ENCODE results near the gene PACSIN2.

DNA sequence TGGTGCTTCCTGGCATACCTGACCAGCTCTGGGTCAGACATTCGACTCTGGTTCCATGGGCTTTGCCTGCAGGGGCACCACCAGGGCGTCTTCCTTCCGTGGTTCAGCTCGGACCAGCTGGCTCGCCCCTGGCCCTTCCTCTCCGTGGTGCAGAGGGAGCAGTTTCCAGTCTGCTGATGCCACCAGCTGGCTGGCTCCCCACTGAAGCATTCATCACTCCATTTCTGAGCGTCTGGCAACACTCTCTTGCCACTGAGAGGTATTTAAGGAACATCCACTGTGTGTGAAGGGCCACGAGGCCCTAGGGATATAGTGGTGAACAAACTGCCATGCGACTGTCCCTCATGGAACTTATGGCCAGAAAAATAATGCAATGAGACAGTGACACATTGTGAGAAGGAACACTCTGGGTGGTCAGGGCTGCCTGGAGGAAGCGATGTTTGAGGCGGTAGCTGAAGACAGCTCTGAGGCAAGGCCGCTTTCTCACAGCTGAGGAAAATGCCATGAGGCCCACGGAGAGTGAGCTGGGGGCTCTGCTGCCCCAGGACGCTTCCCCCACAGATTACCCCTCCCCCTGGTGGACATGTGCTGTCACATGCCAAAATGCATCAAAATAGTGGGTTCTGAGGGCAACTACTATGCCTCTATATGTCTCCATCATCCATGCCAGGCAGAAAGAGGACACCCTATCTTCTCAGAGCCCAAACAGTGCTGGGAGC, 113.0 kb downstream of the PACSIN2 start:
- TF ChIP-seq CTCF (CRISPR knock-in tag; IDR thresholded peaks at IDR 0.05) = peak; percentile 36
- no peak for TF ChIP-seq PBX3 (CRISPR knock-in tag; IDR thresholded peaks at IDR 0.05; ENCODE audit: borderline replicate concordance)
- TF ChIP-seq FOXJ3 (CRISPR knock-in tag; IDR thresholded peaks at IDR 0.05; ENCODE audit: borderline replicate concordance) = no peak
- no peak for TF ChIP-seq ZNF282 (IDR thresholded peaks at IDR 0.05; ENCODE audit: partially characterized antibody)
- no peak for TF ChIP-seq ZBTB8A (CRISPR knock-in tag; IDR thresholded peaks at IDR 0.05; ENCODE audit: borderline replicate concordance, low read depth)
- TF ChIP-seq, protein P1, sequence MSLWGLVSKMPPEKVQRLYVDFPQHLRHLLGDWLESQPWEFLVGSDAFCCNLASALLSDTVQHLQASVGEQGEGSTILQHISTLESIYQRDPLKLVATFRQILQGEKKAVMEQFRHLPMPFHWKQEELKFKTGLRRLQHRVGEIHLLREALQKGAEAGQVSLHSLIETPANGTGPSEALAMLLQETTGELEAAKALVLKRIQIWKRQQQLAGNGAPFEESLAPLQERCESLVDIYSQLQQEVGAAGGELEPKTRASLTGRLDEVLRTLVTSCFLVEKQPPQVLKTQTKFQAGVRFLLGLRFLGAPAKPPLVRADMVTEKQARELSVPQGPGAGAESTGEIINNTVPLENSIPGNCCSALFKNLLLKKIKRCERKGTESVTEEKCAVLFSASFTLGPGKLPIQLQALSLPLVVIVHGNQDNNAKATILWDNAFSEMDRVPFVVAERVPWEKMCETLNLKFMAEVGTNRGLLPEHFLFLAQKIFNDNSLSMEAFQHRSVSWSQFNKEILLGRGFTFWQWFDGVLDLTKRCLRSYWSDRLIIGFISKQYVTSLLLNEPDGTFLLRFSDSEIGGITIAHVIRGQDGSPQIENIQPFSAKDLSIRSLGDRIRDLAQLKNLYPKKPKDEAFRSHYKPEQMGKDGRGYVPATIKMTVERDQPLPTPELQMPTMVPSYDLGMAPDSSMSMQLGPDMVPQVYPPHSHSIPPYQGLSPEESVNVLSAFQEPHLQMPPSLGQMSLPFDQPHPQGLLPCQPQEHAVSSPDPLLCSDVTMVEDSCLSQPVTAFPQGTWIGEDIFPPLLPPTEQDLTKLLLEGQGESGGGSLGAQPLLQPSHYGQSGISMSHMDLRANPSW (CRISPR knock-in tag; IDR thresholded peaks at IDR 0.05; ENCODE audit: borderline replicate concordance) = no peak
- TF ChIP-seq PATZ1 (CRISPR knock-in tag; IDR thresholded peaks at IDR 0.05) = no peak
- no peak for TF ChIP-seq USF2 (IDR thresholded peaks at IDR 0.05; ENCODE audit: low read depth, low read length)
- no peak for TF ChIP-seq USF2 (CRISPR knock-in tag; IDR thresholded peaks at IDR 0.05; ENCODE audit: borderline replicate concordance)
- TF ChIP-seq SP5 (CRISPR knock-in tag; IDR thresholded peaks at IDR 0.05; ENCODE audit: borderline replicate concordance, low read depth) = no peak
- TF ChIP-seq ZNF33B (CRISPR knock-in tag; IDR thresholded peaks at IDR 0.05) = no peak
- TF ChIP-seq POLR2A (IDR thresholded peaks at IDR 0.05; ENCODE audit: insufficient read depth in 1 of 2, low read depth in 2 of 2, low read length in 2 of 2) = no peak
- TF ChIP-seq HOXA9 (CRISPR knock-in tag; IDR thresholded peaks at IDR 0.05; ENCODE audit: borderline replicate concordance) = no peak
